Measurements from ENCODE around the gene MAP7D2. TPM values are rescaled to one million over a fixed set of nuclear protein-coding genes. Genes with fewer than 3 reads are reported as not detected.

Gene MAP7D2
- total RNA-seq, 1 donor from 2014 or later: 0.17 TPM

- no peak for DNase-seq
Measured at GRCh38 chrX:19966056-19966455, 150.7 kb downstream of the MAP7D2 start.

GRCh38 chrX:19964017-19964710 lies 152.5 kb downstream of the MAP7D2 start:
- DNase-seq: no peak

GRCh38 chrX:19960913-19961312 lies 155.8 kb downstream of the MAP7D2 start:
- peak; percentile 2 for DNase-seq

GRCh38 chrX:19958552-19959486 lies 157.9 kb downstream of the MAP7D2 start:
- no peak for DNase-seq

- DNase-seq: no peak
Measured at GRCh38 chrX:19956923-19957322, 159.8 kb downstream of the MAP7D2 start.

Other genes starting within 250 kb of the MAP7D2 start
- 9.2 and 22.3 TPM in 2 replicates for gene SH3KBP1, start 229.3 kb downstream of the MAP7D2 start, total RNA-seq
- 5.4 TPM in 2 replicates for gene BCLAF3, start 125.8 kb downstream of the MAP7D2 start, total RNA-seq
- 28.8 and 32.2 TPM in 2 replicates for gene EIF1AX, start 24.9 kb upstream of the MAP7D2 start, total RNA-seq
- 156 and 182 TPM in 2 replicates for gene RPS6KA3, start 150.0 kb upstream of the MAP7D2 start, total RNA-seq